NCI-H1048 (cell line): ENCODE data around the gene STAC3.
"Not testable (repeated sequence)": the region's sequence is repeated elsewhere in the genome, so short reads cannot be mapped to it uniquely, and the experiment has no call there.

Experiments
- DNase-seq: peaks from one replicate; lab custom pipeline; 2025; lab: John Stamatoyannopoulos, UW

The STAC3 gene

DNA sequence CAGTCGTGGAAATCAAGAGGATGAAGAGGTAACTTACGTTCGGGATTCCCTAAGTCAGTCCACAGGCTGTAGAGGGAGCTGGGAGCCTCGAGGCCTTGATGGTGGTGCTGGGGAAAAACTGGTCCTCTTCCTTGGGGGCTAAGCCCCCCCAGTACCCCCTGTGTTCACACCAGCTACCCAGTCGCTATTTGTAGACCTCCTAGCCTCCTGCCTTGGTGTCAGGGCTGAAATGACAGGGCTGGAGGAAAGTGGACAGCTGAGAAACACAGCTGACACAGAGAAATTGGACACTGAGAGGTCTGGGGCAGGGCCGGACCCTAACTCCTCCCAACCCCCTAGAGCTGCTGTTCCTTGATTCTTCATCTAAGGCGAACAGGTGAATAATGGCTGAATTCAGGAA lies at the start of gene STAC3:
STAC3 (minus strand) TSS at position 232 of the 400 bp plus-strand sequence. CDS start 1,551 bp downstream, outside the sequence.
- no peak for DNase-seq

DNA sequence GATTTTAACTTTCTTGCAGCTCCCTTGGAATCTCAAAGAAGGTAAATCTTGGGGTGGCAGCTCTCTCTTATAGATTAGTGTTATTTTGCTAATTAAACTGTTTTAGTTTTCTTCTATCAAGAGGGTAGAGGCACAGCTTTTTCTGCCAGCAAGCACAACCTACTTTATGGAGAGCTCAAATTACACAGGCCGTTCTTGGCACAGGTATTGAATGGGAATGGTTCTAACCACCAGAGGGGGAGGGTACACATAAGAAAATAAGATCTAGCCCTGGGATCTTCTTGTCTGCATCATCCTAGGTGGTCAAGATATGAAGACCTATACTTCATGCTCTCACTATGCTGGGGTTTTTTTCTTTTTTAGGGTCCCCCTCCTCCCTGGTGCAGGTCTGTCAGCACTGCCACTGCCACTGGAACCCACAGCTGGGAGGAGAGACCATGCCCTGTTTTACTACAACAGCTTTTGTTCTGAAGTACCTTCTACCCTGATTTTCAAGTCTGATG lies 48.6 kb upstream of the STAC3 start:
- DNase-seq: no peak

DNA sequence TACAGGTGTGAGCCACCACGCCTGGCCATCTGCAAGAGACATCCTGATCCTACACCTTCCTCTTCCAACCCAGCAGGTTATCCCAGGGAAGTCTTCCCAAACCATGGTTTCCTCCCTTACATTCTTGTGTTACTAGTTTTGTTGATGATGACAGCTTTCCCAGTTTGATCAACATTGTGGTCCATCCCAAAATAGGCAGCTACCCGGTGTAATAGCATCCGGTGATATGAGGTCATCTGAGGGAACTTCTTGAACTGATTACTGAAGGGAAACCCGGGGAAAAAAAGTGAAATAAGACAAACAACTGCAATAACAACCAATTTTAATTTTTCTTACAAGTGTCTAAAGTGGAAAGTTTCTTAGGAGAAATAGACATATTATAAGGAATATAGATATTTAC lies 45.3 kb upstream of the STAC3 start:
- no peak for DNase-seq

DNA sequence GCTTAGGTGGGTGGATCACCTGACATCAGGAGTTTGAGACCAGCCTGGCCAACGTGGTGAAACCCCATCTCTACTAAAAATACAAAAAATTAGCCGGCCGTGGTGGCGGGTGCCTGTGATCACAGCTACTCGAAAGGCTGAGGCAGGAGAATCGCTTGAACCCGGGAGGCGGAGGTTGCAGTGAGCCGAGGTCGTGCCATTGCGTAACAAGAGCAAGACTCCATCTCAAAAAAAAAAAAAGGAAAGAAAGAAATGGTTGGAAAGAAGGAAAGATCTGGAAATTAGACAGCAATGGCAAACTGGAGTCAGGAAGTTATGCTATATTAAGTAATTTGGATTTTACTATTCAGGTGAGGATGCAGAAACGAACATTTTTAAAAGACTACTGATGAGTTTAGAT lies 31.1 kb upstream of the STAC3 start:
- DNase-seq: not testable (repeated sequence)

DNA sequence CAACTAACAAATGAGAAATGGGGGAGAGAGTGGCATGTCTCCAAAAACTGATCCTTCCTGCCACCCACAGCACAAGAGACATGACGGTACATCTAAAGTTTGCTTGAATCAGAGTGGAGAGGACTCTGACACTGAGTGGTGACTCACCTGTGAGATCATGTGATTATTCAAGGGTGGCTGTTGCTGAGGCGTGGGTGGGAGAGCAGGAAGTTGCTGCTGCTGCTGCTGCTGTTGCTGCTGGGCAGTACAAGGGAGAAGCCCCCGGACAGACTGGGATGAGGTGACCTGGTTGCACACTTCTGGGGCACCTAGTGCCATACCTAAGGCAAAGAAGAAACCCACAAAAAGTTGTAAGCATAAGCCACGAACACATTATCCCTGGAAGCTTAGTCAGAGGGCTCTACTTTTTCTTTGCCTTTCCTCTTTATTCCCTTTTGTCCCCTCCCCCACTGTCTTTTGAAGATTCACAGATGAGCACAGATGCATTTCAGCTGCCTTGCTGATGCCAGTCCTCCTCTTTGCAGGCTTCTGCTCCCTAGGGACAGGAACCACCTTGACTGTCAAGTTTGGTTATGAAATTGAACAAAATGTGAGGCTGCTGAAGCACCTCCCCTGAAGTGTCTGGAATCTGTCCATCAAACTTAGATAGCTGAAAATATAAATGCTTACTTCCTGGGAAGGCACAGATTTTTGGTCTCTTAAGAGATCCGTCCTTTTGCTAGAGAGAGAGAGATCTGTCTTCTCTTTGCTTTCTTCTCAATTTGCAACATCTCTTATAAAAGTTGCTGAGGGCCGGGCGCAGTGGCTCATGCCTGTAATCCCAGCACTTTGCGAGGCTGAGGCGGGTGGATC lies 29.4 kb upstream of the STAC3 start:
- DNase-seq: no peak

DNA sequence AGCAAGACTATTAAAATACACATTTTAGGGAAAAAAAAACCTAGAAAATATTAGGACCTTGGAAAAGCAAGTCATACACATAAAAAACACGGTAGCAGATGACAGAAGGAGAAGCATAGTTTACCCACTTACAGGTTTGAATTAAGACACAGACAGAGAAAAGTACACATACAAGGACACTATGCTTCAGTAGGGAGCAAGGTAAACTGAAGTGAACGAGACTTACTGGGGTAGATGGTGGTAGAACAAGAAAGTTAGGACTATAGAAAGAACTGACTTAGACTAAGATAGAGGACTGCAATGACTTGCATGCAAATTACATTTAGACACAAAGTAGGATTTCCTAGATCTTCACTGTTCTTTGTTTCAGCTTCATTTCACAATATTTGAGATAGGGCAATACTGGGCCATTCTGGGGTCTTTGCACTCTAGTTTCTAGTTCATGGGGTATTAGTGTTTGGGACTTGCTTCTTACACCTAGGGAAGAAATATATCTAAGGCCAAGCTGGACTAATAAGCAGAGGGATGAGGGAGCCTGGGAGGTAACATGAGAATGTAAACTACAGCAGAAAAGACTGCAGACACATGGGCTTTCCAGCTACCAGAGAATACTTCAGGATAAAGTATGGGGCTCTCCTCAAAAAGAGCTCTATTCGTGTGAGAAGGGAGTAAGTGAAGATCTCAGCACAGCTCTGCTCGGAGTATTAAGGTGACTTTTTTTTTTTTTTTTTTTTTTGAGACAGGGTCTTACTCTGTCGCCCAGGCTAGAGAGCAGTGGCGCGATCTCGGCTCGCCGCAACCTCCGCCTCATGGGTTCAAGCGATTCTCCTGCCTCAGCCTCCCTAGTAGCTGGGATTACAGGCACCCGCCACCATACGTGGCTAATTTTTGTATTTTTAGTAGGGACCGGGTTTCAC lies 27.7 kb upstream of the STAC3 start:
- DNase-seq: no peak

GRCh38 chr12:57276935-57277563 lies 26.1 kb upstream of the STAC3 start:
- DNase-seq: no peak

- not testable (repeated sequence) for DNase-seq
Measured at GRCh38 chr12:57276233-57276632, 25.2 kb upstream of the STAC3 start.

- no peak for DNase-seq
Measured at GRCh38 chr12:57273516-57273915, 22.5 kb upstream of the STAC3 start.

- DNase-seq: no peak
Measured at GRCh38 chr12:57272337-57273151, 21.6 kb upstream of the STAC3 start.

DNA sequence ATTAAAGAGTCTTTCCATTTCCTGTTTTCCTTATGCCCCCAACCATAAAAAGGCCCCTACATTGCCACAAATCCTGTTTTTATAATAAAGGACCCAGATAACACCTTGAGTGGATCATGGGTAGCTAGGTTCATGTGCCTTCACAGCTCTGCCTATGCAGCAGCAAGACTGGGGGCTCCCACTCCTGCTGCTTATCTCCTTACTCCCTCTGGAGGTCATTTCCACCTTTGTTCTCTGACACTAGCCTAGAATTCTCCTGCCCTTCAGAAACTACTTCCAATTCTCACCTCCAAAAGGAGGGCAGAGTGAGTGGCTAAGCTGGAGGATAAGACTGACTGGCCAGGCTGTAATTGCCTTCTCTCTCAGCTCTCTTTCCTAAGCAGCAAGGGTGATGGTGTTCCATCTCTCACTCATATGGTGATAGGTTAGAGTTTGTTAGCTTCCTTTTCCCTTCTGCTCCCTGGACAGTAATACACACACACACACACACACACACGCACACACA lies 20.0 kb upstream of the STAC3 start:
- no peak for DNase-seq

DNA sequence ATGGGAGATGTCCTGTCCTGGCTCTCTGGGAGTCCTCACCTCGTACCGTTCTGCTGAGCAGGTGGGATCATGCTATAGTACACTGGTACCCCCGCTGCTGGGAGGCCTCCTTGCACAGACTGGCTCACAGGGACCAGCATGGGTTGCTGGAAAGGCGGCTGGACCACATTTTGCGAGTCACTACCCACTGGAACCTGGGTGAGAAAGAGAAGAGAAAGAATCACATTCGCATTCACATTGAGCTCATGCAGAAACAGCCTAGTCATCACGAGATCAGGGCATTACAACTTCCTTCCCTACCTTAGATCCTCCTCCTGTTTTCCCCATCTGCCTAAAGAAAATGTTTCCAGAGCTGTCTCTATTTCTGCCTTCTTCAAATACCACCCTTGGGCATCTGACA lies 17.3 kb upstream of the STAC3 start:
- DNase-seq: no peak

DNA sequence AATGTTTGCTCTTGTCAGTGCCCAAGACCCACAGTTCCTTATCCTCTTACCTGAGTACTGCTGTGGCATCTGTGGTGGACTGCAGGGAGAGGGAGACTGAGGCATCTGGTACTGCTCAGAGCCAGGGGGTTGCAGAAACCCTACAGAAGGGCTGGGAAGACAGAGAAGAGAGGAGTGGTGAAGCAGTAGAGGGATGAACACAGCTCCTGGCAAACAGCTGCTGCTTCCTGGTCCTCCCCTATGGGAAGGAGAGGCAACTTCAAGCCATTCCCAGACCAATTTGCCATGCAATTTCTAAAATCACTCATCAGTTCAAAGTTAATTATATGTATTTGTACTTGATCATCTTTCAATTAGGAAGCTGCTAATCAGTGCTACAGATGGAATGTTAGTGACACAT lies 15.7 kb upstream of the STAC3 start:
- DNase-seq: no peak

DNA sequence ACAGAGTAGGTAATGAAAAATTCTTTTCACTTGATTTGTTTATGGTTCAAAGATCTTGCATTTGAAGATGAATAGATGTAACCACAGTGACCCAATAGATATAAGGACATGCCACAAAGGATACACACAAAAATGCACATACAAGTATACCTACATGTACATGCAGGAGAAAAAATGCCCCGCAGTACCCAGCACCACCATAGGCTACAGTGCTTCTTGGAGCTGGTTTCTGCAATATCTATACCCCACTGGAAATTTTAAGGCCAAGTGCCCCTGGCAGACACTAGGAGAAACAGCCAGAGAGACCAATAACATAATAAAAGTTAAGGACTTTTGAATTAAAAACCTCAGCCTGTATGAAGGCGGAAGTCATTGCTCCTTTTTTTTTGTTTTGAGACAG lies 12.1 kb upstream of the STAC3 start:
- no peak for DNase-seq

GRCh38 chr12:57262126-57262822 lies 11.3 kb upstream of the STAC3 start:
- DNase-seq: no peak

DNA sequence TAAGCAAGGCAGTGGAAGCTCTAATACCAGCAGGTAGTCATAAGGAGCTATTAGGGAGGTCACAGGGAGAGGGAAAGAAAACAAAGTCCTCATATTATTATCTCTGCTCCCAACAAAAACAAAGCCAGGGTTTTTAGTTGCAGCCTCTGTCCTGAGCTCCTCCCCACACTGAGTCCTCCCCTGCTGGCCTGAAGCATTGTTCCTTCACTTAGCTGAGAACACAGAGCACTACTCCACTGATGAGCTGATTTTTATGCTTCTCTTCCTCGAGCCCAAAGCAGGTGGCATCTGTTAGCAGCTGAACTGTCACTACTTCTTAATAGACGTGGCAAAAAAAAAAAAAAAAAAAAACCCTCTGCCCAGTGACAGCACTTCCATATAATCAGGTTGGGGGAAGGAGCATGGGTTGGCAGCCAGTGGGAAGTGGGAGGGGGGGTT lies 10.5 kb upstream of the STAC3 start:
- no peak for DNase-seq

DNA sequence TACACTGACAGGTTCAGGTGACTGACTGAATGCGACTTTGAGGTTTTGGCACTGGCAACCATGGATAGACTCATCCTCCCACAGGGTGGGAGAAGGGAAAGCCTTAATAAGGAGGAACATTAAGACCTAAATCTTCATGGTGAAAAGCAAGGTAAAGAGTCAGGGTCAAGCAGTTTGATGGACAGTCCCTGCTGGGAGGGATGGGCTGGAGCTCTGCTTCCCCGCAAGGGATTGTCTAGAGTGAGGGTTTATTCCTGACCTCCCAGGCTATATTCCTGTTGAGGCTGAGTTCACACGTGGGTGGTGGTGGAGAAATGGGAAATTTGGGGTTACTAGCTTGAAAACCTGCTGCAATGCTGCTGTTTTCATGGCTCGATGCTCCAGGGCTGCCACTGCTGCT lies 9.4 kb upstream of the STAC3 start:
- DNase-seq: no peak

- no peak for DNase-seq
Measured at GRCh38 chr12:57258977-57259970, 8.3 kb upstream of the STAC3 start.

DNA sequence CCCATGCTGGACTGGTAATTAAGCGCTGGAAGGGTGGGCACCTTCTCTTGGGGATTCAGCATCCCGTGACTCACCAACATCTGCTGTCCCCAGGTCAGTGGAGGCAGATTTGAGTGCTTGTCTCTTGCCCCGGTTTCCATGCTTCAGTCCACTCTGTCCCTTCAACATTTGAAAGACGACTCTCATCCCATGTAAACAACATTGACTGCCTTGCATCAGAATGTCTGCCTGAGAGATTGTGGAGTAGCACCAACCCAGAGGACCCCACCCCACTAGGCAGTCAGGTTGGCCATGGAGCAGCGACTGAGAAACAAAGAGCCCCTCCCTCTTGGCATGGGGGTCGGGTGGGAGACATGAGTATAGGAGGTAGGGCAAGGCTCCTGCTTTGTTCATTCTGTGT lies 4.9 kb upstream of the STAC3 start:
- DNase-seq: no peak
